ENCODE results near the gene RBBP8.

Gene RBBP8

DNA sequence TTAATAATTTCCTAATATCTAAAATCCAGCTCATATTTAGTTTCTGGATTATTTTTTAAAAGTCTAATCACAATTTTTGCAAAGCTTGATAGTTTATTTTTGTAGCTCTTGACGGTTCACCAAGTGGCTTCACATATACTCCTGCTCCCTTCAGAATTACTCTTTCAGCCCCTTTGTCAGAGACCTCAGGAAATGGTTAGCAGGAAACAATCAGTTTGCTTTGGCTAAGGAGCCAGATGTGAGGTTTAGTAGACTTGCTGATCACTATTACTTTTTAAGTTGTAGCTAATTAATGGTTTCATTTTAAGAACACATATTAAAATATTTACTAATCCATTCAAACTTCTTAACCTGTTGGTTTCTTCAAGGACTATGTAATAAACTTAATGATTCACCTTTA is 2.3 kb downstream of the RBBP8 start:
- ChIA-PET CTCF (interaction anchor here (1.0 kb wide), 1 partner anchor 122 kb away, joined by 3 read pairs; no protein-coding TSS in a partner anchor), POLR2A (ENCODE audit: low non-redundant PET) (no interaction called here)
- TF ChIP-seq, protein P1, sequence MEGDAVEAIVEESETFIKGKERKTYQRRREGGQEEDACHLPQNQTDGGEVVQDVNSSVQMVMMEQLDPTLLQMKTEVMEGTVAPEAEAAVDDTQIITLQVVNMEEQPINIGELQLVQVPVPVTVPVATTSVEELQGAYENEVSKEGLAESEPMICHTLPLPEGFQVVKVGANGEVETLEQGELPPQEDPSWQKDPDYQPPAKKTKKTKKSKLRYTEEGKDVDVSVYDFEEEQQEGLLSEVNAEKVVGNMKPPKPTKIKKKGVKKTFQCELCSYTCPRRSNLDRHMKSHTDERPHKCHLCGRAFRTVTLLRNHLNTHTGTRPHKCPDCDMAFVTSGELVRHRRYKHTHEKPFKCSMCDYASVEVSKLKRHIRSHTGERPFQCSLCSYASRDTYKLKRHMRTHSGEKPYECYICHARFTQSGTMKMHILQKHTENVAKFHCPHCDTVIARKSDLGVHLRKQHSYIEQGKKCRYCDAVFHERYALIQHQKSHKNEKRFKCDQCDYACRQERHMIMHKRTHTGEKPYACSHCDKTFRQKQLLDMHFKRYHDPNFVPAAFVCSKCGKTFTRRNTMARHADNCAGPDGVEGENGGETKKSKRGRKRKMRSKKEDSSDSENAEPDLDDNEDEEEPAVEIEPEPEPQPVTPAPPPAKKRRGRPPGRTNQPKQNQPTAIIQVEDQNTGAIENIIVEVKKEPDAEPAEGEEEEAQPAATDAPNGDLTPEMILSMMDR (conservative IDR thresholded peaks at IDR 0.05; ENCODE audit: low read depth), result no peak
- DNase-seq (ENCODE audit: low spot score), result no peak
- H3K27ac ChIP-seq, result no peak overlapping the region

DNA sequence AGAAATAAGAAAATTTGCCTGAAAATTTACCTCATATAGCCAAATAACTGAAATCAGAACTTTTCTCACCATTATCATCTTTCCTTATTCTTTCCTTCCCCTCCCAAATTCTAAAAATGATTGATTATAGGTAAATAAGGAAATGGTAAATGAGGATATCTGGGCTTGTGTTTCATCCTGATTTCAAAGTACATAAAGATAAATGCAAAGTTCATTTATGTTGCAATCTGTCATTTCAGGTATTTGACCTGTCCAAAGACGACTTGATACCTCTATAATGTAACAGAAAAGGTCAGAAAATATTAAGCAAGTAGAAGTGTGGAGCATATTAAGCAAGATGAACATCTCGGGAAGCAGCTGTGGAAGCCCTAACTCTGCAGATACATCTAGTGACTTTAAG is 3.4 kb downstream of the RBBP8 start:
- DNase-seq (ENCODE audit: low spot score), result no peak
- ChIA-PET CTCF (no interaction called here), POLR2A (ENCODE audit: low non-redundant PET) (no interaction called here)
- H3K27ac ChIP-seq, result no peak overlapping the region
- TF ChIP-seq, protein P1 (conservative IDR thresholded peaks at IDR 0.05; ENCODE audit: low read depth), result no peak

DNA sequence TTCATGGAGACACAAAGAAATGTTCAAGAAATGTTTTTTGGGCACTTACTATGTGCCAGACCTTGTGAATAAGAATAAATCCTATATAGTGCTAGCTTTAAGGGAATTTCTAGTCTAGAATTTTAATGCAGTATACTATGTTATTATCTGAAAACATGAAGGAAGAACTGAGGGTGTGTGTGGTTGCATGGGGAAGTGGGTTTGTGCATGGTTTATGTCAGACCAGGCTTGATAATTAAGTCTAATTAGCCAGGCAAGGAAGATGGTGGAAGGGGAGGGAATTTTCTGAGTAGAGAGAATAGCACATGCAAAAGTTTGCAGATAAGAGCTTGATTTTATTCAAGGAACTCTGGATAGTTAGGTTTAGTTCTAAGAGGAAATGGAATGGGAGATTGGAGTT is 6.5 kb downstream of the RBBP8 start:
- DNase-seq (ENCODE audit: low spot score), result no peak
- POLR2A ChIA-PET (ENCODE audit: low non-redundant PET), result no interaction called here
- TF ChIP-seq, protein P1 (conservative IDR thresholded peaks at IDR 0.05; ENCODE audit: low read depth), result no peak
- no peak overlapping the region for H3K27ac ChIP-seq
- CTCF ChIA-PET, result interaction anchor here (0.6 kb wide), 1 partner anchor 18 kb away, joined by 3 read pairs; no protein-coding TSS in a partner anchor

DNA sequence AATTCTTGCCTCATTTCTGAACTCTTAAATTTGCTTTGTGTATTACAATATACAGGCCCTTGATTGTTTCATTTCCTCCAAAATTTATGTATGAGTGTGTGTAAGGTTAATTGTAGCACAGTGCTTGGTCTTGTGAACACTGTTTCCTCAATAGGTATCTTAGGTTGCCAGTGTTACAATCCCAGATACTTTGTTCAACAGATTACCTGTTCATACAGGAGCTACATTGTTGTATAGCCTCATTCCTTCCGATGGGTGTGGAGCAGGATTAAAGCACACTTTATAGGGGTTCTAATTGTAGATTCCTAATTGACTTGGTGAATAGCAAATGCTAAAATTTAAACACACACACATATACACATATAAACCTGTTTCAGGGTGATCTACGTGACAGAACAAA is 10.7 kb downstream of the RBBP8 start:
- H3K27ac ChIP-seq, result no peak overlapping the region
- TF ChIP-seq, protein P1 (conservative IDR thresholded peaks at IDR 0.05; ENCODE audit: low read depth), result no peak
- ChIA-PET CTCF (interaction anchor here (0.6 kb wide), 1 partner anchor 1312 kb away, joined by 5 read pairs; no protein-coding TSS in a partner anchor), POLR2A (ENCODE audit: low non-redundant PET) (no interaction called here)
- DNase-seq (ENCODE audit: low spot score), result no peak

DNA sequence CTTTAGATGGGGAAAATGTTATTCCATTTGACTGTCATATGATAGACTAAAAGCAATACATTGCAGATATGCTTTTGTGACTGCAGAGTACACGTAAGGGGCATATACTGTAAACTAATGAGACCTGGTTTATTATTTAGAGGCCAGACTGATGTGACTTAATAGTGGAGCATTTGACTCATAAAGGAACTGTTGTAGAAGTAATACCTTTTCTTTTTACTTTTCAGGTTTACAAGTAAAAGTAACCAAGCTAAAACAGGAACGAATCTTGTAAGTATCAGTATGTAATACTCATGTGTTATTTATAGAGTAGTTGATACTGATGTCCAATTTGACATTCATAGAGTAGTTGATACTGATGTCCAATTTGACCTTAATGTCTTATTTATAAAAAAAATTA is 13.1 kb downstream of the RBBP8 start:
- ChIA-PET CTCF (no interaction called here), POLR2A (ENCODE audit: low non-redundant PET) (no interaction called here)
- no peak for DNase-seq (ENCODE audit: low spot score)
- no peak overlapping the region for H3K27ac ChIP-seq
- TF ChIP-seq, protein P1 (conservative IDR thresholded peaks at IDR 0.05; ENCODE audit: low read depth), result no peak

DNA sequence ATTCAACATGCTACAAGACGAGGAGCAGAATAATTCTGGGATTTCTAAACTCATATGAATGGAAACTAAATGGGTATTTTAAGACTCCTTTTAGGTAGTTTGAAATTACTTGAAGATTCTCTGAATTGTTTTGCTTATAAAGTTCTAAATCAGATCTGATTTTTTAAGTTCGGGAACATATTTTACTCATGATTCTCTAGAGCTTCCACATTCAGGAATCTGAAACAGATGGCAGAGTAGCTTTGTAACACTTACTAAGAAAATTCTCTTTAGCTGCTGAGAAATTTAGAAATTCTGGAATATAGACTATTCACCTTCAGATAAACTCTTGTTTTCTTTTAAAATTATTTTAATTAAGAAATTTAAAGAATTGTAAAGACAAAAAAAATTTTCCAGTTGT is 13.7 kb downstream of the RBBP8 start:
- no peak overlapping the region for H3K27ac ChIP-seq
- ChIA-PET POLR2A (ENCODE audit: low non-redundant PET) (no interaction called here), CTCF (no interaction called here)
- TF ChIP-seq, protein P1 (conservative IDR thresholded peaks at IDR 0.05; ENCODE audit: low read depth), result no peak
- DNase-seq (ENCODE audit: low spot score), result no peak

DNA sequence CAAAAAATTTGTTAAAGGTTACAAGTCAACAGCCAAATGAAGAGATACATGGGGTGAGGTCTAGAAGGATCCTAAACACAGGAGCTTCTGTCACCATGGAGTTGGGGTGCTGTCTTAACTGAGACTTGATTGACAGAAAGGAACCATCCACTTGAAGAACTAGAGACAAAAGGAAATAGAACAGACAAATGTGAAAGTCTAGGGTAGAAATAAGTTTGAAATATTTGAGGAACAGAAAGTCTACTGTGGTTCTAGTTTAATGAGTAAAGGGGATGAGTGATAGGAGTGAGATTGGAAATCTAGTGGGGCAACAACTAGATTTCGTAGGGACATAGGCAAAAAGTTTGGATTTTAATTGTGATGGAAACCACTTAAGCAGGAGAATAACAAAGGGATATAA is 18.7 kb downstream of the RBBP8 start:
- DNase-seq (ENCODE audit: low spot score), result no peak
- H3K27ac ChIP-seq, result no peak overlapping the region
- TF ChIP-seq, protein P1 (conservative IDR thresholded peaks at IDR 0.05; ENCODE audit: low read depth), result no peak
- ChIA-PET POLR2A (ENCODE audit: low non-redundant PET) (no interaction called here), CTCF (no interaction called here)

Data from RWPE1 (cell line).